Effector memory CD8-positive, alpha-beta T cell (primary cell): ENCODE results near the gene ADARB1.

Experiments used
- ATAC-seq: fragments of 150-1000 bp; cut with Tn5 transposase; replicated peaks from 2 replicates; pipeline ENCODE4 v1.10.0; 2021; ENCODE audit warnings: mild to moderate bottlenecking, moderate library complexity
- DNase-seq, 3 experiments: peaks; one replicate each; pipeline ENCODE4 v3.0.0; 2021
- H3K27ac Mint-ChIP-seq, 2 donors: one replicate each; pipeline ENCODE4 v1.8.0; 2022; ENCODE audit warnings: mild to moderate bottlenecking in 2 of 2, mixed read lengths in 2 of 2, moderate library complexity in 2 of 2
- H3K27me3 Mint-ChIP-seq, 2 donors: one replicate each; pipeline ENCODE4 v1.8.0; 2022; ENCODE audit warnings: mixed read lengths in 2 of 2
- H3K36me3 Mint-ChIP-seq: one replicate; pipeline ENCODE4 v1.8.0; 2022; ENCODE audit warnings: mild to moderate bottlenecking, moderate library complexity, mixed read lengths; ENCODE audit not compliant: insufficient read depth
- H3K4me1 Mint-ChIP-seq, 2 donors: one replicate each; pipeline ENCODE4 v1.8.0; 2022; ENCODE audit warnings: low read depth in 2 of 2, mixed read lengths in 2 of 2
- H3K4me3 Mint-ChIP-seq, 2 donors: one replicate each; pipeline ENCODE4 v1.8.0; 2022; ENCODE audit warnings: mild to moderate bottlenecking in 2 of 2, mixed read lengths in 2 of 2, moderate library complexity in 2 of 2
- H3K9me3 Mint-ChIP-seq, 2 donors: one replicate each; pipeline ENCODE4 v1.8.0; 2022; ENCODE audit warnings: mixed read lengths in 2 of 2

Gene ADARB1

GRCh38 chr21:45054927-45055612 lies 19.3 kb upstream of the ADARB1 start:
- no peak for DNase-seq
- Mint-ChIP-seq H3K27me3 (peaks cover 59 to 94% of the 10 kb centered on the region in 2 donors), H3K4me3 (no peak overlapping the region), H3K4me1 (peaks cover 0 to 4% of the 10 kb centered on the region in 2 donors), H3K9me3 (no peaks in the 10 kb centered on the region), H3K27ac (no peak overlapping the region), H3K36me3 (no peaks in the 10 kb centered on the region)
- ATAC-seq, result no peak

DNA sequence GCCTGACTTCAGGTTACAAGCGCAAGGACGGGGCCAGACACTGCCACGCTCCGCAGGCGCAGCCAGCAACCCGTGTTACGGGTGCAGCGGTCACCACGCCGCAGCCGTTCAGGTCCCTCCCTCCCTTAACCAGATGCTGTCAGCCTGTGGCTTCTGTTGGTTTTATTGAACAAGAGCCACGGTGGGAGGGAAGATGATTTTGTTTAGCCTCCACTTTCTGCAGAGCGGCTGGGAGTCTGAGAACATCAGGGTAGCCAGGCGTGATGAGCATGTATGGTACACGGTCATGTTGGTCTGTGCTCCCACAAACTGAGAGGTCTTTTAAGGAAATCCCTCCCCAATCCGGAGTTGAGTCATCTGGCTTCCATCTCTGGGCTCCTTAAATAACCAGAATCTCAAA lies 18.5 kb upstream of the ADARB1 start:
- ATAC-seq, result no peak
- H3K27ac Mint-ChIP-seq, result no peak overlapping the region
- H3K4me1 Mint-ChIP-seq, result peaks cover 0 to 4% of the 10 kb centered on the region in 2 donors
- no peaks in the 10 kb centered on the region for H3K9me3 Mint-ChIP-seq
- H3K36me3 Mint-ChIP-seq, result no peaks in the 10 kb centered on the region
- no peak for DNase-seq
- no peak overlapping the region for H3K4me3 Mint-ChIP-seq
- peaks cover 53 to 87% of the 10 kb centered on the region in 2 donors for H3K27me3 Mint-ChIP-seq

DNA sequence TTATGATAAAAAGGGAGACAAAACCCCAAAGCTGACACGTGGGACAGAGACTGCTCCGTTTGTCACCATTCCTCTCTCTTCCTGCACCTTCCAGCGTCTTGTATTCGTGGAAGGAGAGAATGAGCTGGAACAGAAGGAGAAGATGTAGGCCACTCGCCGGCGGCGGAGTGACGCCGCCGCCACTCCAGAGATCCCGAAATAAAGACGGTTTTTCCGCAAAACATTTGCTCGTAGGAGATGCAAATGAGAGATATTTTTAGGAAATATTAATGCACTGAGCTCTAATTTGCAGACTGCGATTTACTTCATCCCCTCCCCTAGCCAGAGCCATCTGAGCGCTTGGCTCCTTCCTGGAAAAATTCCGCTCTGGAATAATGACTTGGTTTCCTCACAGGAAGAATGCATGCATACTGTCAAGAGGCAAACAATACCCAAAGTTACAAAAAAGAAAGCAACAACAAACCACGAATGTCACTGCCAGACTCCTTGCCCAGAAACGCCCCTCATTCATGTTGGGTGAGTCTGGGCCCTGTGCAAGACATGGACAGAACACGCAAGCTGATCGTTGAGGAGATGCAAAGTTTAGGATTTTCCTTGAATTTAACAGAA lies 18.0 kb upstream of the ADARB1 start:
- H3K4me1 Mint-ChIP-seq, result peaks cover 0 to 4% of the 10 kb centered on the region in 2 donors
- H3K9me3 Mint-ChIP-seq, result no peaks in the 10 kb centered on the region
- H3K27ac Mint-ChIP-seq, result no peak overlapping the region
- H3K36me3 Mint-ChIP-seq, result no peaks in the 10 kb centered on the region
- no peak for ATAC-seq
- H3K4me3 Mint-ChIP-seq, result no peak overlapping the region
- H3K27me3 Mint-ChIP-seq, result peaks cover 47 to 82% of the 10 kb centered on the region in 2 donors
- no peak for DNase-seq

GRCh38 chr21:45056917-45057560 lies 17.3 kb upstream of the ADARB1 start:
- Mint-ChIP-seq H3K4me1 (peaks cover 0 to 4% of the 10 kb centered on the region in 2 donors), H3K9me3 (no peaks in the 10 kb centered on the region), H3K36me3 (no peaks in the 10 kb centered on the region), H3K4me3 (no peak overlapping the region), H3K27me3 (peaks cover 45 to 75% of the 10 kb centered on the region in 2 donors), H3K27ac (no peak overlapping the region)
- no peak for ATAC-seq
- no peak for DNase-seq

DNA sequence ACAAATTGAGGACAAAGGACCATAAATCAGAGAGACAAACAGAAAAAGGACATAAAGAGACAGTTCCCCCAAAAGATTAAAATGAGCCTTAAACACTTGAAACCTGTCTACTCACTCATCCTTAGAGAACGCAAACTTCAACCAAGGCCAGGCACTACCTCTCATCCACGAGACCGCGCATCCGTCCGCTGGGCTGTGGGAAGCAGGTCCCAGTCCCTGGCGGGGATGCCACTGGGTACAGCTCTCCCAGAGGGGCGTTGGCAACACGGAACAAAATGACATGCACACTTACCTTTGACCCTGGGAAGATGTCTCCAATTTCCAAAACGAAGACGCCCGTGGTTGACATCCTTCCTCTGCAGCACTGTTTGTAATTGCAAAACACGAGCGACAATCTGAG lies 16.5 kb upstream of the ADARB1 start:
- H3K9me3 Mint-ChIP-seq, result no peaks in the 10 kb centered on the region
- no peak overlapping the region for H3K4me3 Mint-ChIP-seq
- DNase-seq (no peak), ATAC-seq (no peak)
- no peak overlapping the region for H3K27ac Mint-ChIP-seq
- H3K36me3 Mint-ChIP-seq, result no peaks in the 10 kb centered on the region
- H3K4me1 Mint-ChIP-seq, result peaks cover 0 to 4% of the 10 kb centered on the region in 2 donors
- H3K27me3 Mint-ChIP-seq, result peaks cover 42 to 67% of the 10 kb centered on the region in 2 donors

GRCh38 chr21:45059121-45059520 lies 15.3 kb upstream of the ADARB1 start:
- no peak overlapping the region for H3K4me3 Mint-ChIP-seq
- no peak overlapping the region for H3K27ac Mint-ChIP-seq
- DNase-seq, result no peak

DNA sequence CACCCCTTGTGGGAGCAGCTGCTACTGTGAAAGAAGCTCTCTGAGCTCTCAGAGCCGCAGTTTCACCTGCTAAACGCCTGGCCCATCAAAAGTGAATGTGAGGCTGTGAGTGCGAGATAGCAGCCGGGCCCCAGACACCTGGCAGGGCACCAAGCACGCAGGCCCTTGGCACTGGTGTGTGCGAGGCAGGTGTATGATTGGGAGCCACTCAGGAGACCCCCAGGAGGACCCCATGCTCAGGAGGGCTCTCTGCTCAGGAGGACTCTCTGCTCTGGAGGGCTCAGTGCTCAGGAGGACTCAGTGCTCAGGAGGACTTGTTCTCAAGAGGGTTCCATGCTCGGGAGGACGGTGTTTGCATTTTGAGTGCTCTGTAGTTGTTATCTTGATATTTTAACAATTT lies 14.3 kb upstream of the ADARB1 start:
- Mint-ChIP-seq H3K9me3 (no peaks in the 10 kb centered on the region), H3K27me3 (peaks cover 20 to 45% of the 10 kb centered on the region in 2 donors), H3K36me3 (no peaks in the 10 kb centered on the region), H3K4me1 (no peaks in the 10 kb centered on the region), H3K4me3 (no peak overlapping the region), H3K27ac (peak overlapping the region in 1 of 2 donors; percentile 15)
- DNase-seq (no peak), ATAC-seq (no peak)

More at GRCh38 chr21:45059121-45059520, 15.3 kb upstream of the ADARB1 start:
- no peak for ATAC-seq
- Mint-ChIP-seq H3K36me3 (no peaks in the 10 kb centered on the region), H3K4me1 (peaks cover 0 to 4% of the 10 kb centered on the region in 2 donors), H3K27me3 (peaks cover 29 to 55% of the 10 kb centered on the region in 2 donors), H3K9me3 (no peaks in the 10 kb centered on the region)

GRCh38 chr21:45060675-45061311 lies 13.6 kb upstream of the ADARB1 start:
- H3K27me3 Mint-ChIP-seq, result peaks cover 16 to 38% of the 10 kb centered on the region in 2 donors
- DNase-seq, result no peak
- no peaks in the 10 kb centered on the region for H3K9me3 Mint-ChIP-seq
- no peaks in the 10 kb centered on the region for H3K4me1 Mint-ChIP-seq
- no peak for ATAC-seq
- peak overlapping the region in 1 of 2 donors; percentile 15 for H3K27ac Mint-ChIP-seq
- H3K36me3 Mint-ChIP-seq, result no peaks in the 10 kb centered on the region
- no peak overlapping the region for H3K4me3 Mint-ChIP-seq

GRCh38 chr21:45064091-45064490 lies 10.3 kb upstream of the ADARB1 start:
- Mint-ChIP-seq H3K4me3 (no peak overlapping the region), H3K27ac (no peak overlapping the region), H3K36me3 (no peaks in the 10 kb centered on the region), H3K9me3 (no peaks in the 10 kb centered on the region), H3K27me3 (peaks cover 0 to 11% of the 10 kb centered on the region in 2 donors), H3K4me1 (no peaks in the 10 kb centered on the region)
- ATAC-seq (no peak), DNase-seq (no peak)

DNA sequence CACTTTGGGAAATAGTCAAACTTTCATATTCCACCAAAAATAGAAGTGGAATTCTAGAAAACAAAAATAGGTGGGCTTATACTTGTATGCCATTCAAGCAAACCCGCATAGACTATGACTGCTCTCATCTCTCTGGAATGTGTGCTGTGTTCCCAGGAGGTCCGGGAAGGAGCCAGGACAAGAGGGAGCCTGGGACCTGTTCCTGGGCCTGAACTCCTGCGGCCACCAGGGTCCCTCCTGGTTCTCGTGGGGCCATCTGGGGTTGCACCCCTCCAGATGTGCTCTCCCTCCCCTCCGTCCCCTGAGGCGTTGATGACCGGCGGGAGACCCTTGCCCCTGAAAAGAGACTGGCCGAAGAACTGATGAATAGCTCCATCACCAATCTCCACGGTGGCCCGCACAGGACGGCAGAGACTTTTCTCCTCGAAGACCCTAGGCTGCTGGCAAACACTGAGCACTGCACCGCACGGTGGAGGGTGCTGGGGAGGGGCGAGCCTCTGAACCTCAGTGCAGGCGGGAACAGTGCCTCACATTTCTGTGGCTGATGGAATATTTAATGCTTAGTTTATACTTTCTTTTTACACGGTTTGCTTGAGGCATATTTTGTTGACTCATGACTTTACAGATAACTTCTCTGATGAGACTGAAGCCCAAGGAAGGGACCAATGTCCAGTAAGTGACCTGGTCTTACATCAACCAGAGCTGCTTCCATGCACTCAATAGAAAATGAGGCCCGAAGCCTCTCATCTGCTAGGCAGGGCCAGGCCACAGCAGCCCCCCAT lies 9.6 kb upstream of the ADARB1 start:
- H3K27ac Mint-ChIP-seq, result no peak overlapping the region
- no peaks in the 10 kb centered on the region for H3K4me1 Mint-ChIP-seq
- H3K4me3 Mint-ChIP-seq, result no peak overlapping the region
- peaks cover 0 to 4% of the 10 kb centered on the region in 2 donors for H3K27me3 Mint-ChIP-seq
- H3K9me3 Mint-ChIP-seq, result no peaks in the 10 kb centered on the region
- ATAC-seq, result no peak
- DNase-seq, result no peak
- H3K36me3 Mint-ChIP-seq, result no peaks in the 10 kb centered on the region

DNA sequence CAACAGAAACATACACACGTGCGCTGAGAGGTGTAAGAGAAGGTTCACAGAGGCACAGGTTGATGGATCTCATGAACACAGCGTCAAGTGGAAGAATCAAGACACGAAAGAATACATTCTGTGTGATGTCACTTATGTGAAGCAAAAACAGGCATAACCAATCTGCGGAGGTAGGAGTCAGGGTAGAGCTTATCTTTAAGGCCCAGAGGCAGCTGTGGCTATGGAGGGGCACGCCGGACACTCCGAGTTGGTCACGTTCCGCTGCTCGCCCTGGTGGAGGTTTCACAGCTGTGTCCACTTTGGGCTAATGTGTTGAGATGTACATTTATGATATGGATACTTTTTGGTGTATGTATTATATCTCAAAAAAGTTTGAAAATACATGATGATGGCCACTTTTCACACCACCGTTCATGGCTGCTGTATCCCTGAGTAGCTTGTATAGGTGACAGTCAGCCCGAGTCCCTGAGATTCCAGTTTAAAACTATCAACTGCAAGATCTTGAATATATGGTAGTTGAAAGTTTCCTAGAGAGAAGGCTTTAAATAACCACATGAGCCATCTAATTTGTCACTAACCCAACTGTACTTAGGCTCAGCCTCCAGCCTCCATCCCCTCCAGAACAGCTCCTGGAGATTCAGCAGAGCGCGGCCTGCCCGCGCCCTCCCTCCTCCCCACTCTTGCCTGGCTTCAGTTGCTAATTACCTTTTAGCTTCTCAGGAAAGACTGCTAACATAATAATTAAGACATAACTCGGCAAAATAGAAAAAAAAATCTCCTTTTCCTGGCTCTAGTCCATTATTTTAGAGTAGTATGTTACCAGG lies 6.7 kb upstream of the ADARB1 start:
- no peaks in the 10 kb centered on the region for H3K27me3 Mint-ChIP-seq
- no peak for ATAC-seq
- H3K4me3 Mint-ChIP-seq, result no peak overlapping the region
- H3K4me1 Mint-ChIP-seq, result no peaks in the 10 kb centered on the region
- no peaks in the 10 kb centered on the region for H3K9me3 Mint-ChIP-seq
- no peaks in the 10 kb centered on the region for H3K36me3 Mint-ChIP-seq
- no peak overlapping the region for H3K27ac Mint-ChIP-seq
- DNase-seq, result no peak

DNA sequence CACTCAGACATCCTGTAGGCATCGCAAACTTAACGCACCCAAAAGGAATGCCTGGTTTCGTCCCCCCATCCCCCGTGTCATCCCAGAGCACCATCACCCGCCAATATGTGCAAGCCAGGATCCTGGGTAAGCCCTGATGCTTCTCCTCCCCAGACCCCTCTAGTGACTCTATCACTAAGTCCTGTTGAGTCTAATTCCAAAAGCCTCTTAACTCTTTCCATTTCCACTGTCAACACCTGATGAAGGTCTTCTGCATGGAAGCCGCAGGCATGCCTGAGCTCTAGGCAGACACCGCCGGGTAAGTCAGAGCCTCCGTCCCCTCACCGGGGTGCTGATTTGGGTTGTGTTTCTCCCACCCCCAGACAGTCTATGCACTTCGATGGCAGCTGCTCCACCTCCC lies 5.3 kb upstream of the ADARB1 start:
- H3K27ac Mint-ChIP-seq, result no peak overlapping the region

More for the DNA sequence above, 5.3 kb upstream of the ADARB1 start:
- Mint-ChIP-seq H3K27me3 (no peaks in the 10 kb centered on the region), H3K36me3 (peaks cover 5% of the 10 kb centered on the region), H3K9me3 (no peaks in the 10 kb centered on the region), H3K4me3 (no peak overlapping the region), H3K4me1 (peaks cover 5% of the 10 kb centered on the region in 2 donors)
- ATAC-seq (no peak), DNase-seq (no peak)
